Natural killer cell (primary cell): ENCODE measurements around the gene DDR2. TPM values are rescaled to one million over a fixed set of nuclear protein-coding genes. Genes with fewer than 3 reads are reported as not detected.
"Not testable (repeated sequence)": the region's sequence is repeated elsewhere in the genome, so short reads cannot be mapped to it uniquely, and the experiment has no call there.

ENCODE experiments used
- ATAC-seq, 3 donors: fragments of 150-1000 bp in 2 of 3; fragments of 200-7000 bp in 1 of 3; cut with Tn5 transposase; 1 replicate in 1 of 3; 2 replicates in 2 of 3; pipeline ENCODE4 v1.10.0; 2021; ENCODE audit warnings: mild to moderate bottlenecking in 2 of 3, moderate library complexity in 2 of 3
- DNase-seq, 2 donors: peaks; one replicate each; pipeline versions ENCODE4 v3.0.0 to v3.0.0-alpha.2; 2013 to 2021; ENCODE audit warnings: mixed read lengths in 1 of 2
- H3K27ac ChIP-seq: one replicate; pipeline ENCODE4 v1.5.1; 2013; ENCODE audit warnings: mild to moderate bottlenecking, low read length
- H3K27me3 ChIP-seq: one replicate; pipeline ENCODE4 v1.6.1; 2013; ENCODE audit warnings: low read length; ENCODE audit not compliant: control insufficient read depth, insufficient read depth
- H3K36me3 ChIP-seq: one replicate; pipeline ENCODE4 v1.6.1; 2013; ENCODE audit warnings: low read length; ENCODE audit not compliant: control insufficient read depth, insufficient read depth
- H3K4me1 ChIP-seq: one replicate; pipeline ENCODE4 v1.6.1; 2013; ENCODE audit warnings: low read length; ENCODE audit not compliant: control insufficient read depth, insufficient read depth
- H3K4me3 ChIP-seq: one replicate; pipeline ENCODE4 v1.5.1; 2013; ENCODE audit warnings: low read length
- H3K9me3 ChIP-seq: one replicate; pipeline ENCODE4 v1.6.1; 2013; ENCODE audit warnings: low read length; ENCODE audit not compliant: control insufficient read depth, insufficient read depth
- H3K27ac Mint-ChIP-seq, 2 donors: one replicate each; pipeline ENCODE4 v1.8.0; 2022; ENCODE audit warnings: mild to moderate bottlenecking in 2 of 2, mixed read lengths in 2 of 2, moderate library complexity in 1 of 2
- H3K27me3 Mint-ChIP-seq, 2 donors: one replicate each; pipeline ENCODE4 v1.8.0; 2022; ENCODE audit warnings: low read depth in 2 of 2, mixed read lengths in 2 of 2
- H3K36me3 Mint-ChIP-seq: one replicate; pipeline ENCODE4 v1.8.0; 2022; ENCODE audit warnings: mixed read lengths
- H3K4me1 Mint-ChIP-seq, 2 donors: one replicate each; pipeline ENCODE4 v1.8.0; 2022; ENCODE audit warnings: mixed read lengths in 2 of 2
- H3K4me3 Mint-ChIP-seq: one replicate; pipeline ENCODE4 v1.8.0; 2022; ENCODE audit warnings: mild to moderate bottlenecking, moderate library complexity, mixed read lengths
- H3K9me3 Mint-ChIP-seq, 2 donors: one replicate each; pipeline ENCODE4 v1.8.0; 2022; ENCODE audit warnings: mixed read lengths in 2 of 2
- CTCF ChIP-seq: fragments of 200-600 bp; IDR thresholded peaks from one replicate; pipeline ENCODE4 v1.8.0; 2022; ENCODE audit warnings: antibody characterized with exemption
- WGBS: methylation state at CpG from one replicate; pipeline ENCODE4 v1.1.7; 2013; ENCODE audit warnings: missing lambda C conversion rate; ENCODE audit not compliant: insufficient coverage; 5-methylcytosine and 5-hydroxymethylcytosine counted together
- intact Hi-C: fragments of 100-400 bp; cut with micrococcal nuclease; formaldehyde crosslinking; loops from one replicate; pipeline ENCODE4 v1.14.2; 2022
- total RNA-seq, 4 donors: library from RNA; stranded (reverse); fragments of 120-200 nt in 1 of 4; gene quantifications; one replicate each; pipeline versions ENCODE4 v1.2.3 to v1.2.4, GENCODE V29; 2013 to 2022

The DDR2 gene
- total RNA-seq, 3 donors from 2014 or later (not counting 1 experiment from before 2014, with no cell fraction given): 1.5 to 2.0 (median 1.8) TPM

GRCh38 chr1:162725301-162725837 is 93.1 kb downstream of the DDR2 start:
- Histone ChIP-seq H3K4me1 (no peaks in the 10 kb centered on the region), H3K9me3 (no peaks in the 10 kb centered on the region), H3K36me3 (no peaks in the 10 kb centered on the region), H3K27me3 (no peaks in the 10 kb centered on the region), H3K27ac (no peak overlapping the region), H3K4me3 (no peak overlapping the region)
- H3K27ac Mint-ChIP-seq: no peak overlapping the region
- H3K9me3 Mint-ChIP-seq: no peaks in the 10 kb centered on the region
- no peak for ATAC-seq
- H3K27me3 Mint-ChIP-seq: peaks cover 0 to 15% of the 10 kb centered on the region in 2 donors
- WGBS: 89% methylated on average over 6 of the region's 7 CpGs
- no peak overlapping the region for H3K4me3 Mint-ChIP-seq
- intact Hi-C loops: no loop called here
- peaks cover 0 to 5% of the 10 kb centered on the region in 2 donors for H3K4me1 Mint-ChIP-seq
- H3K36me3 Mint-ChIP-seq: no peaks in the 10 kb centered on the region
- no peak for TF ChIP-seq CTCF
- no peak for DNase-seq

- intact Hi-C loops: no loop called here
- WGBS: 96% methylated on average over 3 of the region's 3 CpGs
- H3K27me3 Mint-ChIP-seq: peaks cover 0 to 12% of the 10 kb centered on the region in 2 donors
- Histone ChIP-seq H3K9me3 (no peaks in the 10 kb centered on the region), H3K36me3 (no peaks in the 10 kb centered on the region), H3K4me3 (no peak overlapping the region), H3K27me3 (no peaks in the 10 kb centered on the region), H3K4me1 (no peaks in the 10 kb centered on the region), H3K27ac (no peak overlapping the region)
- ATAC-seq (no peak), DNase-seq (no peak)
- no peaks in the 10 kb centered on the region for H3K9me3 Mint-ChIP-seq
- H3K36me3 Mint-ChIP-seq: no peaks in the 10 kb centered on the region
- no peak overlapping the region for H3K27ac Mint-ChIP-seq
- H3K4me3 Mint-ChIP-seq: no peak overlapping the region
- TF ChIP-seq CTCF: no peak
- H3K4me1 Mint-ChIP-seq: peaks cover 0 to 5% of the 10 kb centered on the region in 2 donors
Observed at GRCh38 chr1:162726555-162726954, 94.3 kb downstream of the DDR2 start.

- H3K36me3 Mint-ChIP-seq, H3K9me3 ChIP-seq, H3K9me3 Mint-ChIP-seq, H3K27me3 ChIP-seq, H3K27me3 Mint-ChIP-seq, intact Hi-C loops, H3K36me3 ChIP-seq, H3K27ac ChIP-seq, H3K4me3 ChIP-seq, ATAC-seq, H3K27ac Mint-ChIP-seq, H3K4me3 Mint-ChIP-seq, H3K4me1 ChIP-seq, DNase-seq, H3K4me1 Mint-ChIP-seq: not testable (repeated sequence)
- WGBS: no CpG with 5 or more reads among the region's 1 CpG
Observed at GRCh38 chr1:162727493-162727892, 95.2 kb downstream of the DDR2 start.

- H3K4me1 ChIP-seq: no peaks in the 10 kb centered on the region
- no peaks in the 10 kb centered on the region for H3K9me3 ChIP-seq
- H3K27me3 ChIP-seq: no peaks in the 10 kb centered on the region
- Mint-ChIP-seq H3K4me3 (no peak overlapping the region), H3K4me1 (peaks cover 0 to 5% of the 10 kb centered on the region in 2 donors), H3K27ac (no peak overlapping the region), H3K9me3 (no peaks in the 10 kb centered on the region), H3K27me3 (peaks cover 0 to 6% of the 10 kb centered on the region in 2 donors), H3K36me3 (no peaks in the 10 kb centered on the region)
- DNase-seq (no peak), ATAC-seq (no peak)
- no peak overlapping the region for H3K27ac ChIP-seq
- H3K36me3 ChIP-seq: no peaks in the 10 kb centered on the region
- no peak for TF ChIP-seq CTCF
- WGBS: 82% methylated on average over 2 of the region's 2 CpGs
- intact Hi-C loops: no loop called here
- no peak overlapping the region for H3K4me3 ChIP-seq
Observed at GRCh38 chr1:162728573-162728972, 96.3 kb downstream of the DDR2 start.

- H3K36me3 Mint-ChIP-seq, H3K36me3 ChIP-seq, H3K27me3 Mint-ChIP-seq, DNase-seq, H3K27me3 ChIP-seq, ATAC-seq, H3K4me3 ChIP-seq, H3K27ac Mint-ChIP-seq, intact Hi-C loops, H3K4me1 ChIP-seq, H3K4me3 Mint-ChIP-seq, H3K27ac ChIP-seq, H3K9me3 ChIP-seq, H3K9me3 Mint-ChIP-seq, H3K4me1 Mint-ChIP-seq: not testable (repeated sequence)
- no CpG with 5 or more reads among the region's 1 CpG for WGBS
Observed at GRCh38 chr1:162729195-162729774, 97.0 kb downstream of the DDR2 start.
